Measurements from ENCODE around the gene ICA1. TPM values are rescaled to one million over a fixed set of nuclear protein-coding genes. Genes with fewer than 3 reads are reported as not detected.

Gene ICA1
- total and polyA plus RNA-seq, 4 donors = 15.5 to 41.2 (median 30.5) TPM

DNA sequence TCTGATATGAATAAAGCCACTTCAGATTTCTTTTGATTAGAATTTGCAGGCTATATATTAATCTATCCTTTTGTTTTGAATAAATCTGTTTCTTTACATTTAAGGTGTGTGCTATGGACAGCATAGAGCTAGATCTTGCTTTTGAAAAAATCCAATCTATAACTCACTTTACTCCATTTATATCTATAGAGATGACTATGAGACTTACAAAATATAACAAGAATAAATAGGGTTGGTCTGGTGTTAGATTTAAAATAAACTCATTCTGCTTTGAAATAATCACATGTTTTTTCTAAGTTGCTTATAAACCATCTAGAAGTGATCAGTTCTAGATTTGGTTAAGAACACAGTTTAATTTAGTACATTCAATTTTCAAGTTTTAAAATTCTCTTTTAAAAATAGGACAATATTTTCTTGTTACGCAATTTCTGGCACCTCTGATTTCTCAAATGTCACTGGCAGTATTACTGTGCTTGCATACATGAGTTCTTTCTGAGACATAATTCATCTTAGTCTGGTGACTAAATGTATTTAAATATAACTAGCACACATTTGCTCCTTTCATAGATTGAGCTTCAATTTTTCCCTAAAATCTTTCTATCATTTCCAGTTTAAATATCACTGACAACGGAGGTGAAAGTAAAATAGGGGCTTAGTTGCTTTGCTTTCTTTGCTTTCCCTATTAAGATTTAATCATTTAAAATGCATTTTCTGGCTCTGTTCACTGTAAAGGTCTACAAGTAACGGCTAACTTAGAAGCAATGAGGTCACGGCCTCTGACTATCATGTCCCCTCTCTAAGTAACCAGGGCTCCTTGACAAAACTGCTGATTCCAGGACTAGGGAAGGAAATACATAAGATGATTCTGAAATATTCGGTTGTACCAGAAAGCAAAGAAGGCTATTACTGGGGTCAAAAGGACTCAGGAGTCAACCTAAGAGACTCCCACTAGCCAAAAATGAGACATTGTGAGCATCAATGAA is 89.3 kb downstream of the ICA1 start:
- Histone ChIP-seq H3K36me3 (ENCODE audit: control insufficient read depth, insufficient read depth, low read length) (no peaks in the 10 kb centered on the region), H3K9me3 (ENCODE audit: control insufficient read depth, insufficient read depth, low read length) (no peaks in the 10 kb centered on the region), H3K4me3 (ENCODE audit: low read depth, low read length) (no peak overlapping the region), H3K27me3 (ENCODE audit: control insufficient read depth, insufficient read depth, low read length) (no peaks in the 10 kb centered on the region), H3K4me1 (ENCODE audit: control insufficient read depth, insufficient read depth, low read length) (no peaks in the 10 kb centered on the region), H3K27ac (ENCODE audit: low read depth, low read length) (no peak overlapping the region)
- no peak for DNase-seq (ENCODE audit: low read depth in 4 of 6, low spot score in 6 of 6)
- no CpG with 5 or more reads among the region's 5 CpGs for WGBS (ENCODE audit: insufficient coverage)

DNA sequence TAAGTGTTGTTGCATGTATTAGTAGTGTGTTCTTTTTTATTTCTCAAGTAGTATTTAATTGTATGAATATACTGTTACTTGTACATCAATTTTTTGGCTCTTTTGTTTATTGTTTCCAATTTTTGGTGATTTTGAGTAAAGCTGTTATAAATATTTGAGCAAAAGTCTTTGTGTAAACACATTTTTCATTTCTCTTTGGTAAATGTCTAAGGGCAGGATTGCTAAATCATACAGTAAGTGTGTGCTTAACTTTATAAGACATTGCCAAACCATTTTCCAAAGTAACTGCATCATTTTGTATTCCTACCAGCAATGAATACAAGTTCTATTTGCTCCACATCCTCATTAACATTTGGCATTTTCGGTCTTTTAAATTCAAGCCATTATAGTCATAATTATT is 92.8 kb downstream of the ICA1 start:
- Histone ChIP-seq H3K36me3 (ENCODE audit: control insufficient read depth, insufficient read depth, low read length) (no peaks in the 10 kb centered on the region), H3K4me3 (ENCODE audit: low read depth, low read length) (no peak overlapping the region), H3K4me1 (ENCODE audit: control insufficient read depth, insufficient read depth, low read length) (no peaks in the 10 kb centered on the region), H3K27ac (ENCODE audit: low read depth, low read length) (no peak overlapping the region), H3K27me3 (ENCODE audit: control insufficient read depth, insufficient read depth, low read length) (no peaks in the 10 kb centered on the region), H3K9me3 (ENCODE audit: control insufficient read depth, insufficient read depth, low read length) (no peaks in the 10 kb centered on the region)
- DNase-seq (ENCODE audit: low read depth in 4 of 6, low spot score in 6 of 6) = no peak
- WGBS (ENCODE audit: insufficient coverage) = no CpG with 5 or more reads among the region's 1 CpG

DNA sequence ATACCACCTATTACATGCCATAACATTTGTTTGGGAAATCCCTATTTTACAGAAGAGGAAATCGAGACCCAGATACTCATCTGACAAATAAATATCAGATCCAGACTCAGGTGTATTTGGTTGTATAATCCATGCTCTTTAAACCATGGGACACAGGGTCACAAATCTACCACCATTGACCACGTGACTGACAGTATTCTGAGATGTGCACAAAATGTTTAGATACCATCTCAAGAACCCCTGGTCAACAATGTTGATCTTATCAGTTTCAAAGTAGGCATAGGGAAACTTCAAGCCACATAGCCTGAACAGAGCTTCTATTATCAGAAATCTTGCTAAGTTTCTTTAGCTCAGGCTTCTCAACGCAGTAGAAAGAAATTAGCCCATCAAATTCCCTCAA is 93.6 kb downstream of the ICA1 start:
- H3K4me3 ChIP-seq (ENCODE audit: low read depth, low read length) = no peak overlapping the region
- H3K4me1 ChIP-seq (ENCODE audit: control insufficient read depth, insufficient read depth, low read length) = no peaks in the 10 kb centered on the region
- DNase-seq (ENCODE audit: low read depth in 4 of 6, low spot score in 6 of 6) = no peak
- no peak overlapping the region for H3K27ac ChIP-seq (ENCODE audit: low read depth, low read length)
- H3K9me3 ChIP-seq (ENCODE audit: control insufficient read depth, insufficient read depth, low read length) = no peaks in the 10 kb centered on the region
- 67% methylated on average over 1 of the region's 3 CpGs for WGBS (ENCODE audit: insufficient coverage)
- no peaks in the 10 kb centered on the region for H3K36me3 ChIP-seq (ENCODE audit: control insufficient read depth, insufficient read depth, low read length)
- H3K27me3 ChIP-seq (ENCODE audit: control insufficient read depth, insufficient read depth, low read length) = no peaks in the 10 kb centered on the region

DNA sequence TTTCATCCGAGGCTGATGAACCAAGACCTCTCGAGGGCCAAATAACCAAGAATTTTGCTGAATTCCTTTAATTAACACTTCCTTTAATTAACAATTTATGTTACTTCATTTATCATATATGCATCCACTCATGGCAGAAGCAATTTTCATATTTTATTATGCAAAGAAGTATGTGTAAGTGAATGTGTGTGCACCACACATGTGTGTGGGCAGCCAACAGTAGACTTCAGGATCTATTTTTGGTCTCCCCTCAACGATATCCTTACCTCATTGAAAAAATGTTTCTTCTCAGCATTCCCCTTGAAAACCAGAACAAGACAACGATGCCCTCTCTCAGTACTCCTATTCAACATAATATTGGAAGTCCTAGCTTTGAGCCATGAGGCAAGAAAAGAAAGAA is 96.8 kb downstream of the ICA1 start:
- H3K27ac ChIP-seq (ENCODE audit: low read depth, low read length) = no peak overlapping the region
- WGBS (ENCODE audit: insufficient coverage) = 67% methylated on average over 1 of the region's 4 CpGs
- no peak overlapping the region for H3K4me3 ChIP-seq (ENCODE audit: low read depth, low read length)
- H3K36me3 ChIP-seq (ENCODE audit: control insufficient read depth, insufficient read depth, low read length) = no peaks in the 10 kb centered on the region
- H3K4me1 ChIP-seq (ENCODE audit: control insufficient read depth, insufficient read depth, low read length) = peaks cover 4% of the 10 kb centered on the region
- no peaks in the 10 kb centered on the region for H3K9me3 ChIP-seq (ENCODE audit: control insufficient read depth, insufficient read depth, low read length)
- no peak for DNase-seq (ENCODE audit: low read depth in 4 of 6, low spot score in 6 of 6)
- H3K27me3 ChIP-seq (ENCODE audit: control insufficient read depth, insufficient read depth, low read length) = no peaks in the 10 kb centered on the region

DNA sequence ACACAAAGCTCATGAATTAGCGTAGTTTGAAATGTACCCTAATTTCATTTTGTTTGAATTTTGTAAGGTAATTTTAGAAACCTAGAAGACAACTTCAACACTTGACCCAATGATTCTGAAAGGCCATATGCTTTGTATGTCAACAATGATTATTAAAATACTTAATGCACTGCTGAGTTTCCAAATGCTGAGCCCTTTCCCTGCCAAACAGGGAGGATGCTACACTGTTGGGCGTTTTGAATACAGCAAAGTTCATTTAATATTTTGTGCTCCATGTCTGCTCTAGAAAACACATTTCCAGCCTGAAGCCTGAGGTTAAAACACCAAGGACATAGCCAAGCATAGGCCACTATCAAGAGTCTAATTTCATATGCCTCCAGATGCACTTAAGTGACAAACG is 99.8 kb downstream of the ICA1 start:
- 100% methylated on average over 1 of the region's 3 CpGs for WGBS (ENCODE audit: insufficient coverage)
- H3K27me3 ChIP-seq (ENCODE audit: control insufficient read depth, insufficient read depth, low read length) = no peaks in the 10 kb centered on the region
- H3K36me3 ChIP-seq (ENCODE audit: control insufficient read depth, insufficient read depth, low read length) = no peaks in the 10 kb centered on the region
- no peaks in the 10 kb centered on the region for H3K9me3 ChIP-seq (ENCODE audit: control insufficient read depth, insufficient read depth, low read length)
- no peak overlapping the region for H3K4me3 ChIP-seq (ENCODE audit: low read depth, low read length)
- DNase-seq (ENCODE audit: low read depth in 4 of 6, low spot score in 6 of 6) = no peak
- peaks cover 4% of the 10 kb centered on the region for H3K4me1 ChIP-seq (ENCODE audit: control insufficient read depth, insufficient read depth, low read length)
- H3K27ac ChIP-seq (ENCODE audit: low read depth, low read length) = no peak overlapping the region

DNA sequence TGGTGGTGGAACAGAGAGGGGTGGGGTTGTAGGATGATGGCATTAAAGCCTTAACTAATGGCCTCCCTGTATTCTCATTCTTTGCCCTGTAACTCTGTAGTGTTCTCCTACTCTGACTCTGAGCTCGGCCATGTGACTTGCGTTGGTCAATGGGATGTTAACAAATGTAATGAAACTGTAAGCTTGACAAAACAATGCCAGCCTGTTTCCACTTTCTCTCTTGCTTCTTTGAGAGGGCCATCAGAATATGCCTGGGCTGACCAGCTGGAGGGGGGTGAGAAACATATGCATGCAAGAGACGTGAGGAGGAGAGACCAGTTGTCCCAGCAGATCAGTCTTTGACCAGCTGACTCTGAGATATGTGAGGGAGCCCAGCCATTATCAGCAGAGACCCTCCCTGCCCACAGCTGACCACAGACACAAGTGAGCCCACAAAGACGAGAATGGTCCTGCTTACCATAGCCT is 100.6 kb downstream of the ICA1 start:
- Histone ChIP-seq H3K36me3 (ENCODE audit: control insufficient read depth, insufficient read depth, low read length) (no peaks in the 10 kb centered on the region), H3K27me3 (ENCODE audit: control insufficient read depth, insufficient read depth, low read length) (no peaks in the 10 kb centered on the region), H3K4me3 (ENCODE audit: low read depth, low read length) (no peak overlapping the region), H3K9me3 (ENCODE audit: control insufficient read depth, insufficient read depth, low read length) (no peaks in the 10 kb centered on the region), H3K4me1 (ENCODE audit: control insufficient read depth, insufficient read depth, low read length) (peaks cover 4% of the 10 kb centered on the region), H3K27ac (ENCODE audit: low read depth, low read length) (no peak overlapping the region)
- DNase-seq (ENCODE audit: low read depth in 4 of 6, low spot score in 6 of 6) = peak in 1 of 6 donors; percentile 53
- WGBS (ENCODE audit: insufficient coverage) = 82% methylated on average over 3 of the region's 4 CpGs

DNA sequence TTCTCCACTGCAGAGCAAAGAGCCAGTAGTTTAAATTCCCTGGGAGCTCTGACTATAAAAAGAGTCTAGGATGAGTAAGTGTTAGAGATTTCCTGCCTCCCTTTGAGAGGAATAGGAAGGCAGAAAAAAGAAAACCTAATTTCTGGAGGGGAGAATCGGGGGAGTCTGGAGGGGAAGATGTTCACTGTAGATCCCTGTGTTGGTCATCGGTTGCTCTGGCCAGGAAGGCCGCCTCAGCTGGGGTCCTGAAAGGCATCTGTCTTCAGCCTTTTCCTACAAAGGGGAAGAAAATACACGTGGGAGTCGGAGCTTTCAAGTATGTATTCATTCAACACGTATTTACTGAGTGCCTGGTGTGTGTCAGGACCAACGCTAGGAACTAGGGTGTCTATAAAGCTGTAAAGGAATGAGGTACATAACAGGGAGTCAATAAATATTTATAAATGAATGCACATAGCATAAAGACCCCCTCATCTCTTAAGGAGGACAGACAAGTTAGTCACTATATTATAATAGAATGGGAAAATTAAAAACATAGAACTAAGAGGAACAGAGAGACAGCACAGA is 101.1 kb downstream of the ICA1 start:
- Histone ChIP-seq H3K27ac (ENCODE audit: low read depth, low read length) (no peak overlapping the region), H3K9me3 (ENCODE audit: control insufficient read depth, insufficient read depth, low read length) (no peaks in the 10 kb centered on the region), H3K4me3 (ENCODE audit: low read depth, low read length) (no peak overlapping the region), H3K36me3 (ENCODE audit: control insufficient read depth, insufficient read depth, low read length) (no peaks in the 10 kb centered on the region), H3K4me1 (ENCODE audit: control insufficient read depth, insufficient read depth, low read length) (peaks cover 4% of the 10 kb centered on the region), H3K27me3 (ENCODE audit: control insufficient read depth, insufficient read depth, low read length) (no peaks in the 10 kb centered on the region)
- WGBS (ENCODE audit: insufficient coverage) = 78% methylated on average over 3 of the region's 7 CpGs
- no peak for DNase-seq (ENCODE audit: low read depth in 4 of 6, low spot score in 6 of 6)

DNA sequence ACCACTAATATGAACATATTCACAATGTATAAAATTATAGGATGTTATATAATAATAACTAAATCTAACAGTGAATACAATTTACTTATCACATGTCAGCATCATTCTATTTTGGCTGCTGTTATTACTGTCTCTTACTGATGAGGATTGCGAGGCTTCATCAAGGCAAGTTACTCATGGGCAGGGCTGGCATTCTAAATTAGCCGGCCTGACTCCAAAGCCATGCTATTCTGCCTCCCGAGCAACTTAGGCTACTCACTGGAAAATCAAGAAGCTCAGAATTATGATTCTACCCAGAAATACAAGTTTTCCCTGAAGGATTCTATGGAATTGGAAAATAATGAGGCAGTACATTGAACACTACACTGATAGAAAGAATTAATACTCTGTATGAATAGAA is 101.7 kb downstream of the ICA1 start:
- Histone ChIP-seq H3K36me3 (ENCODE audit: control insufficient read depth, insufficient read depth, low read length) (no peaks in the 10 kb centered on the region), H3K4me3 (ENCODE audit: low read depth, low read length) (no peak overlapping the region)
- no peak for DNase-seq (ENCODE audit: low read depth in 4 of 6, low spot score in 6 of 6)

DNA sequence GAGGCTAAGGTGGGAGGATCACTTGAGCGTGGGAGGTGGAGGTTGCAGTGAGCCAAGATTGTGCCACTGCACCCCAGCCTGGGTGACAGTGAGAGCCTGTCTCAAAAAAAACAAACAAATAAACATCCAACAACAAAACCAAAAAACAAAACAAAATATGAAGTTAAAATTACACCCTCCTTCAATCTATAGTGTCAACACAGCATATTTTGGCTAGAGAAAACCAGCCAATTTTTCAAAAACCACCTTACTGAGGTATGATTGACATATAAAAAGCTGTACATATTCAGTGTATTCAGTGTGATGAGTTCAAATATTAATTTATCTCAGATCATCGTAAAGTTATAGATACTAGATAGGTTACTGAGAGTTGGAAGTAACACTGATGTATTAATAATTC is 102.4 kb downstream of the ICA1 start:
- H3K4me1 ChIP-seq (ENCODE audit: control insufficient read depth, insufficient read depth, low read length) = peaks cover 4% of the 10 kb centered on the region
- H3K27ac ChIP-seq (ENCODE audit: low read depth, low read length) = no peak overlapping the region
- no peaks in the 10 kb centered on the region for H3K27me3 ChIP-seq (ENCODE audit: control insufficient read depth, insufficient read depth, low read length)
- no CpG with 5 or more reads among the region's 2 CpGs for WGBS (ENCODE audit: insufficient coverage)
- DNase-seq (ENCODE audit: low read depth in 4 of 6, low spot score in 6 of 6) = no peak
- H3K36me3 ChIP-seq (ENCODE audit: control insufficient read depth, insufficient read depth, low read length) = no peaks in the 10 kb centered on the region
- H3K4me3 ChIP-seq (ENCODE audit: low read depth, low read length) = no peak overlapping the region
- H3K9me3 ChIP-seq (ENCODE audit: control insufficient read depth, insufficient read depth, low read length) = no peaks in the 10 kb centered on the region

More for the DNA sequence above, 101.7 kb downstream of the ICA1 start:
- Histone ChIP-seq H3K27me3 (ENCODE audit: control insufficient read depth, insufficient read depth, low read length) (no peaks in the 10 kb centered on the region), H3K4me1 (ENCODE audit: control insufficient read depth, insufficient read depth, low read length) (peaks cover 4% of the 10 kb centered on the region), H3K9me3 (ENCODE audit: control insufficient read depth, insufficient read depth, low read length) (no peaks in the 10 kb centered on the region), H3K27ac (ENCODE audit: low read depth, low read length) (no peak overlapping the region)
- WGBS (ENCODE audit: insufficient coverage) = 100% methylated on average over 2 of the region's 3 CpGs

DNA sequence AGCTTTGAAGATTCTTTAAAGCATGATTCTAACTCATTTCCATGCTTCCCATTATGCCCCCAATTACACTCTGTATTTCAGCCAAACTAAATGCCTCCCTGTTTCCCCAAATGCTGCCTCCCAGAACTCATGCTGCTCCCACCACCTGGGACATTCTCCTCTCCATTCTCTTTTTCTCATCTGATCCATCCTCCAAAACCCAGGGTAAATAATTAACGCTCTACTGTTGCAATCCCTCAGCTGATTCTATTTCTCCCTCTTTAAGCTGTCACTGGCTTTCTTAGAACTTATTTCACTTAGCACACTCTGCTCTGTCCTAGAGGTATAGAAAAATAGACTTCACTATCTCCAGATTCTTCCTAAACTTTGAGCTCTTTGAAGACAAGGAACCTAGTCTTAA is 104.7 kb downstream of the ICA1 start:
- no peak overlapping the region for H3K4me3 ChIP-seq (ENCODE audit: low read depth, low read length)
- H3K9me3 ChIP-seq (ENCODE audit: control insufficient read depth, insufficient read depth, low read length) = no peaks in the 10 kb centered on the region
- H3K27ac ChIP-seq (ENCODE audit: low read depth, low read length) = no peak overlapping the region
- peaks cover 4% of the 10 kb centered on the region for H3K4me1 ChIP-seq (ENCODE audit: control insufficient read depth, insufficient read depth, low read length)
- no peaks in the 10 kb centered on the region for H3K36me3 ChIP-seq (ENCODE audit: control insufficient read depth, insufficient read depth, low read length)
- DNase-seq (ENCODE audit: low read depth in 4 of 6, low spot score in 6 of 6) = no peak
- H3K27me3 ChIP-seq (ENCODE audit: control insufficient read depth, insufficient read depth, low read length) = no peaks in the 10 kb centered on the region
- 50% methylated on average over 1 of the region's 1 CpG for WGBS (ENCODE audit: insufficient coverage)

Measured in spinal cord (tissue), 10 donors.